ENCODE results near the gene C12orf56.

GRCh38 chr12:64389154-64389553, 1.4 kb downstream of the C12orf56 start:
- TF ChIP-seq CTCF (conservative IDR thresholded peaks at IDR 0.05), result no peak
- TF ChIP-seq EZH2 (IDR thresholded peaks at IDR 0.05; ENCODE audit: low read depth), result no peak
